ENCODE results near the gene CNTD1. TPM values are rescaled to one million over a fixed set of nuclear protein-coding genes. Genes with fewer than 3 reads are reported as not detected.

Gene CNTD1
- total RNA-seq, 1 donor from 2014 or later: not detected

DNA sequence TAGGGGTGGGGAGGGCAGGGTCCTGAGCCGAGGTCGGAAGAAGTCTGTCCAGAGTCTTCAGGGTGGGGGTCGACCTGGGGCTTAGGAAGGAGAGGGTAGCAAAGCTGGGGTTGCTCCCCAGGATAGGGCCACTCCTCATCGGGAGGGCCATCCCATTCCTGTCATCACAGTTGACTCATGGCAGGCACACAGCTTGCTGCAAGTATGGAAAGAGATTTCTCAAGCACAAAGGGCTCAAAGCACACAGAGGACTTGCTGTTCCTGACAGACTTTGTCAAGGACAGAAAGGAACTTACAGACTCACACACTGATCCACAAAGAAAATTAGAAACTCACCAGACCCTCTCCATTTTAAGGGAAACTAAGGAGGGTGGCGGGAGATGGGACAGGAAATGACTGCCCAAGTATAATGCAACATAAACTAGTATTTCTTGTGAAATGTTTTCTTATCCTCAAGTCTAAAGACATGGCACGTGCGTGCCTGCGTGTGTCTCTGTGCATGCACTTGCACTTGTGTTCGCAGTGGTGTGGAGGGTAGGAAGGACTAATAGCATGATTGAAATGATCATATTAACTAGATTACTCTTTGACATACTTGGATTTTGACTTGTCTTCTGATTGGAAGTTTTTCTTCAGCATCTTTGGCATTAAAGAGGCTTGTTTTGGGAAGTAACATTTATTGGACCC lies 48.1 kb downstream of the CNTD1 start:
- Mint-ChIP-seq H3K27me3 (ENCODE audit: low read depth, unreplicated experiment) (no peaks in the 10 kb centered on the region), H3K4me1 (ENCODE audit: low read depth, unreplicated experiment) (peaks cover 7% of the 10 kb centered on the region), H3K36me3 (ENCODE audit: low read depth, unreplicated experiment) (peaks cover 3% of the 10 kb centered on the region), H3K27ac (ENCODE audit: unreplicated experiment) (no peak overlapping the region), H3K9me3 (ENCODE audit: unreplicated experiment) (no peaks in the 10 kb centered on the region), H3K4me3 (ENCODE audit: unreplicated experiment) (no peak overlapping the region)
- no peak for TF ChIP-seq EZH2 (IDR thresholded peaks at IDR 0.05; ENCODE audit: insufficient read depth, low read length)
- TF ChIP-seq, protein P1, sequence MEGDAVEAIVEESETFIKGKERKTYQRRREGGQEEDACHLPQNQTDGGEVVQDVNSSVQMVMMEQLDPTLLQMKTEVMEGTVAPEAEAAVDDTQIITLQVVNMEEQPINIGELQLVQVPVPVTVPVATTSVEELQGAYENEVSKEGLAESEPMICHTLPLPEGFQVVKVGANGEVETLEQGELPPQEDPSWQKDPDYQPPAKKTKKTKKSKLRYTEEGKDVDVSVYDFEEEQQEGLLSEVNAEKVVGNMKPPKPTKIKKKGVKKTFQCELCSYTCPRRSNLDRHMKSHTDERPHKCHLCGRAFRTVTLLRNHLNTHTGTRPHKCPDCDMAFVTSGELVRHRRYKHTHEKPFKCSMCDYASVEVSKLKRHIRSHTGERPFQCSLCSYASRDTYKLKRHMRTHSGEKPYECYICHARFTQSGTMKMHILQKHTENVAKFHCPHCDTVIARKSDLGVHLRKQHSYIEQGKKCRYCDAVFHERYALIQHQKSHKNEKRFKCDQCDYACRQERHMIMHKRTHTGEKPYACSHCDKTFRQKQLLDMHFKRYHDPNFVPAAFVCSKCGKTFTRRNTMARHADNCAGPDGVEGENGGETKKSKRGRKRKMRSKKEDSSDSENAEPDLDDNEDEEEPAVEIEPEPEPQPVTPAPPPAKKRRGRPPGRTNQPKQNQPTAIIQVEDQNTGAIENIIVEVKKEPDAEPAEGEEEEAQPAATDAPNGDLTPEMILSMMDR (IDR thresholded peaks at IDR 0.05; ENCODE audit: insufficient read depth, low read depth, low read length): no peak
- DNase-seq (ENCODE audit: low read depth) (no peak), FAIRE-seq (no peak)
- peaks cover 4% of the 10 kb centered on the region for H3K4me1 ChIP-seq (ENCODE audit: insufficient read depth, low read length)
- H3K27me3 ChIP-seq (ENCODE audit: insufficient read depth, low read length): peaks cover 5% of the 10 kb centered on the region
- H4K20me1 ChIP-seq (ENCODE audit: insufficient read depth, low read length): peaks cover 50% of the 10 kb centered on the region
- no peak overlapping the region for H3K4me3 ChIP-seq (ENCODE audit: insufficient read depth, low read depth, low read length)
- H3K79me2 ChIP-seq (ENCODE audit: insufficient read depth, low read length): no peaks in the 10 kb centered on the region
- no peak overlapping the region for H2AFZ ChIP-seq (ENCODE audit: low read depth, low read length)
- no peaks in the 10 kb centered on the region for H3K9me3 ChIP-seq (ENCODE audit: insufficient read depth, low read depth, low read length)
- H3K4me2 ChIP-seq (ENCODE audit: low read length): no peak overlapping the region
- H3K36me3 ChIP-seq (ENCODE audit: insufficient read depth, low read length): peaks cover 28% of the 10 kb centered on the region
- no peak overlapping the region for H3K9ac ChIP-seq (ENCODE audit: low read length)
- H3K27ac ChIP-seq (ENCODE audit: low read depth, low read length): no peak overlapping the region

DNA sequence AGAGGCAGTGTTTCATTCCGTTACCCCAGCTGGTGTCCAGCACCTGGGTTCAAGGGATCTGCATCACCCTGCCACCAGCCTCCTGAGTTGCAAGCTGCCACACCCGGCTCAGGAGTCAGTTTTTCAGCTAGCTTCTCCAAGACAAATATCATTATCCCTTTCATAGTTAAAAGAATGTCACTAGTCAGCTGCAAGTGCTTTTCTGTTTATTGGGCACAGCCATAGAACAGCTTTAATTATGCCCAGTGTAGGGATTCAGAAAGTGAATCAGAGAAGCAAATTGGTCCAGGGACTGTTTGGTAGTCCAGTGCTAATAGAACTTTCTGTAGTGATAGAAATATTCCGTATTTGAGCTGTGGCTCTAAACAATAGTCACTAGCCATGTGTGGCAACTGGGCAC lies 49.4 kb downstream of the CNTD1 start:
- Mint-ChIP-seq H3K27ac (ENCODE audit: unreplicated experiment) (no peak overlapping the region), H3K27me3 (ENCODE audit: low read depth, unreplicated experiment) (peaks cover 9% of the 10 kb centered on the region)
- no peak for DNase-seq (ENCODE audit: low read depth)

More for the DNA sequence above, 49.4 kb downstream of the CNTD1 start:
- Histone ChIP-seq H2AFZ (ENCODE audit: low read depth, low read length) (no peak overlapping the region), H3K9ac (ENCODE audit: low read length) (no peak overlapping the region), H3K4me2 (ENCODE audit: low read length) (no peak overlapping the region), H3K36me3 (ENCODE audit: insufficient read depth, low read length) (peaks cover 17% of the 10 kb centered on the region), H3K27ac (ENCODE audit: low read depth, low read length) (no peak overlapping the region), H3K4me1 (ENCODE audit: insufficient read depth, low read length) (peaks cover 4% of the 10 kb centered on the region), H3K27me3 (ENCODE audit: insufficient read depth, low read length) (peaks cover 5% of the 10 kb centered on the region), H3K79me2 (ENCODE audit: insufficient read depth, low read length) (no peaks in the 10 kb centered on the region), H4K20me1 (ENCODE audit: insufficient read depth, low read length) (peaks cover 37% of the 10 kb centered on the region), H3K4me3 (ENCODE audit: insufficient read depth, low read depth, low read length) (no peak overlapping the region), H3K9me3 (ENCODE audit: insufficient read depth, low read depth, low read length) (no peaks in the 10 kb centered on the region)
- H3K9me3 Mint-ChIP-seq (ENCODE audit: unreplicated experiment): no peaks in the 10 kb centered on the region
- H3K36me3 Mint-ChIP-seq (ENCODE audit: low read depth, unreplicated experiment): peaks cover 6% of the 10 kb centered on the region
- H3K4me3 Mint-ChIP-seq (ENCODE audit: unreplicated experiment): no peak overlapping the region
- peaks cover 7% of the 10 kb centered on the region for H3K4me1 Mint-ChIP-seq (ENCODE audit: low read depth, unreplicated experiment)
- TF ChIP-seq, protein P1 (IDR thresholded peaks at IDR 0.05; ENCODE audit: insufficient read depth, low read depth, low read length): no peak
- no peak for TF ChIP-seq EZH2 (IDR thresholded peaks at IDR 0.05; ENCODE audit: insufficient read depth, low read length)
- no peak for FAIRE-seq
